Gastrocnemius medialis (tissue), 4 donors: Measurements from ENCODE around the gene PIAS1.

Source experiments
- CTCF ChIP-seq, 5 experiments: fragments of 450-650 bp in 3 of 5; fragments of 200-600 bp in 2 of 5; sonication (generic) in 2 of 5; IDR thresholded peaks in 4 of 5; conservative IDR thresholded peaks in 1 of 5; 1 replicate in 4 of 5; 2 replicates in 1 of 5; pipeline ENCODE4 v1.5.1; 2016 to 2019; ENCODE audit warnings: antibody characterized with exemption in 5 of 5, mild to moderate bottlenecking in 3 of 5, moderate library complexity in 3 of 5
- POLR2A ChIP-seq, 2 donors: fragments of 450-650 bp; IDR thresholded peaks; one replicate each; pipeline ENCODE4 v1.6.1; 2017; ENCODE audit warnings: antibody characterized with exemption in 2 of 2, mild to moderate bottlenecking in 2 of 2, moderate library complexity in 2 of 2

- TF ChIP-seq CTCF (IDR thresholded peaks at IDR 0.05 in 4 of 5, conservative IDR thresholded peaks at IDR 0.05 in 1 of 5) = no peak
- no peak for TF ChIP-seq POLR2A (IDR thresholded peaks at IDR 0.05)
These were observed 36.9 kb upstream of the PIAS1 start for GRCh38 chr15:68017201-68017600.
